HepG2 (cell line): Measurements from ENCODE around the gene TMEM250. TPM values are rescaled to one million over a fixed set of nuclear protein-coding genes. Genes with fewer than 3 reads are reported as not detected.

Source experiments
- CCAR2 ChIP-seq: fragments of 200-400 bp; formaldehyde crosslinking; optimal IDR thresholded peaks from 2 replicates; pipeline ENCODE3; 2018; ENCODE audit warnings: low read depth, mild to moderate bottlenecking, low read length, moderate library complexity
- GFI1 ChIP-seq: sonication (generic); formaldehyde crosslinking; IDR thresholded peaks from 2 replicates; pipeline ENCODE4 v1.5.0; 2020; ENCODE audit warnings: missing genetic modification reagents, mild to moderate bottlenecking, borderline replicate concordance
- IRF1 ChIP-seq: sonication (generic); formaldehyde crosslinking; IDR thresholded peaks from 2 replicates; pipeline ENCODE4 v1.4.0; 2020; ENCODE audit warnings: low read depth, mild to moderate bottlenecking, missing genetic modification reagents
- MAX ChIP-seq: IDR thresholded peaks from 2 replicates; pipeline ENCODE4 v1.6.1; 2012; ENCODE audit warnings: inconsistent platforms
- MTF2 ChIP-seq: sonication (generic); formaldehyde crosslinking; IDR thresholded peaks from 2 replicates; pipeline ENCODE4 v1.5.0; 2020; ENCODE audit warnings: missing genetic modification reagents, borderline replicate concordance
- RXRA ChIP-seq: sonication (generic); formaldehyde crosslinking; IDR thresholded peaks from 2 replicates; pipeline ENCODE4 v1.5.1; 2020; ENCODE audit warnings: missing genetic modification reagents
- SALL2 ChIP-seq: sonication (generic); formaldehyde crosslinking; IDR thresholded peaks from 2 replicates; pipeline ENCODE4 v1.8.1; 2023; ENCODE audit warnings: mild to moderate bottlenecking, missing genetic modification reagents, inconsistent platforms
- SMARCE1 ChIP-seq: fragments of 450-650 bp; IDR thresholded peaks from 2 replicates; pipeline ENCODE4 v1.6.1; 2017; ENCODE audit warnings: borderline replicate concordance
- ZFP90 ChIP-seq: sonication (generic); formaldehyde crosslinking; IDR thresholded peaks from 2 replicates; pipeline ENCODE4 v1.8.0; 2022; ENCODE audit warnings: missing genetic modification reagents, mild to moderate bottlenecking, inconsistent platforms, borderline replicate concordance
- ZGPAT ChIP-seq: IDR thresholded peaks from 2 replicates; pipeline ENCODE4 v1.6.1; 2016; ENCODE audit warnings: mild to moderate bottlenecking
- ZKSCAN1 ChIP-seq: fragments of 150-350 bp; IDR thresholded peaks from 2 replicates; pipeline ENCODE4 v1.6.1; 2014; ENCODE audit warnings: low read length
- ZNF234 ChIP-seq: sonication (generic); formaldehyde crosslinking; conservative IDR thresholded peaks from 2 replicates; pipeline ENCODE4 v1.5.1; 2020; ENCODE audit warnings: mild to moderate bottlenecking, missing genetic modification reagents
- ZNF280B ChIP-seq: sonication (generic); formaldehyde crosslinking; IDR thresholded peaks from 2 replicates; pipeline ENCODE4 v1.5.0; 2020; ENCODE audit warnings: missing genetic modification reagents, mild to moderate bottlenecking, borderline replicate concordance
- ZNF362 ChIP-seq: sonication (generic); formaldehyde crosslinking; IDR thresholded peaks from 2 replicates; pipeline ENCODE4 v1.4.0; 2020; ENCODE audit warnings: missing genetic modification reagents, mild to moderate bottlenecking, borderline replicate concordance
- ZNF44 ChIP-seq: sonication (generic); formaldehyde crosslinking; IDR thresholded peaks from 2 replicates; pipeline ENCODE4 v1.5.1; 2020; ENCODE audit warnings: mild to moderate bottlenecking, missing genetic modification reagents
- ZNF850 ChIP-seq: sonication (generic); formaldehyde crosslinking; conservative IDR thresholded peaks from 2 replicates; pipeline ENCODE4 v1.9.0; 2021; ENCODE audit warnings: mild to moderate bottlenecking, missing genetic modification reagents
- ZNF883 ChIP-seq: sonication (generic); formaldehyde crosslinking; IDR thresholded peaks from 2 replicates; pipeline ENCODE4 v1.5.1; 2020; ENCODE audit warnings: mild to moderate bottlenecking, missing genetic modification reagents; ENCODE audit errors: not compliant biosample characterization
- ZSCAN20 ChIP-seq: sonication (generic); formaldehyde crosslinking; IDR thresholded peaks from 2 replicates; pipeline ENCODE4 v1.4.0; 2020; ENCODE audit warnings: missing genetic modification reagents, mild to moderate bottlenecking, borderline replicate concordance
- polyA plus RNA-seq, 8 experiments: library from polyadenylated mRNA; depleted of rRNA in 3 of 8; stranded (reverse) in 7 of 8; unstranded in 1 of 8; fragments of >200 nt; fragmentation: Illumina TruSeq in 4 of 8; extraction: Trizol in 4 of 8; gene quantifications; 2 replicates each; pipeline versions ENCODE4 v1.2.1 to v1.2.3, GENCODE V29; 2011 to 2016; ENCODE audit warnings: low read depth in 4 of 8, missing spikeins in 1 of 8, mixed read lengths in 1 of 8; ENCODE audit not compliant: insufficient read depth in 1 of 8
- total RNA-seq, 5 experiments: library from RNA; depleted of rRNA; stranded (reverse); fragments of >200 nt; fragmentation: Illumina TruSeq; extraction: Trizol; gene quantifications; 2 replicates each; pipeline ENCODE4 v1.2.3, GENCODE V29; 2016; ENCODE audit warnings: low read depth in 1 of 5

The TMEM250 gene
- total and polyA plus RNA-seq, 2 of the 13 experiments (the other 11 are each of a cell fraction or from before 2014, with no cell fraction given), result 5.5 to 13.9 TPM

GRCh38 chr9:136122425-136123383 lies 4.0 kb upstream of the TMEM250 start (continued):
- TF ChIP-seq GFI1 (CRISPR knock-in tag), result no peak
- no peak for TF ChIP-seq ZNF362
- TF ChIP-seq IRF1 (CRISPR knock-in tag), result no peak
- peak; percentile 56 for TF ChIP-seq ZNF883 (CRISPR knock-in tag)
- peak; percentile 71; the same call in 1 of the 2 replicates for TF ChIP-seq RXRA (CRISPR knock-in tag)
- TF ChIP-seq ZNF280B (CRISPR knock-in tag), result no peak
- no peak for TF ChIP-seq SMARCE1
- TF ChIP-seq MAX, result no peak; the same call in 1 of the 2 replicates
- 0 out of 2 replicates have a peak, but pooled peaks have one; percentile 20 for TF ChIP-seq SALL2 (CRISPR knock-in tag)
- no peak for TF ChIP-seq CCAR2
- TF ChIP-seq MTF2 (CRISPR knock-in tag), result 0 out of 2 replicates have a peak, but pooled peaks have one; percentile 76
- peak; percentile 45; the same call in 1 of the 2 replicates for TF ChIP-seq ZGPAT
- no peak for TF ChIP-seq ZSCAN20 (CRISPR knock-in tag)
- TF ChIP-seq ZNF234 (CRISPR knock-in tag), result no peak
- TF ChIP-seq ZNF44 (CRISPR knock-in tag), result 0 out of 2 replicates have a peak, but pooled peaks have one; percentile 28
- no peak for TF ChIP-seq ZKSCAN1
- no peak for TF ChIP-seq ZNF850
- 0 out of 2 replicates have a peak, but pooled peaks have one; percentile 33 for TF ChIP-seq ZFP90 (CRISPR knock-in tag)
